MM.1S (cell line): Measurements from ENCODE around the gene ARID3B.

Experiments
- DNase-seq: peaks from one replicate; pipeline ENCODE4 v3.0.0-alpha.2; 2015
- H2AFZ ChIP-seq: fragments of 300-600 bp; sonication (generic); 2 replicates; pipeline ENCODE4 v1.6.0; 2016; ENCODE audit warnings: antibody characterized with exemption, low read length
- H3F3A ChIP-seq: fragments of 300-600 bp; sonication (generic); 2 replicates; pipeline ENCODE4 v1.6.1; 2016; ENCODE audit warnings: mild to moderate bottlenecking, antibody characterized with exemption, low read length, moderate library complexity, mixed read lengths; ENCODE audit not compliant: insufficient read depth
- H3K27ac ChIP-seq: fragments of 300-600 bp; sonication (generic); 2 replicates; pipeline ENCODE4 v1.5.1; 2016; ENCODE audit warnings: mild to moderate bottlenecking, low read length
- H3K27me3 ChIP-seq: fragments of 300-600 bp; sonication (generic); replicated peaks from 2 replicates; pipeline ENCODE4 v1.6.0; 2016; ENCODE audit warnings: low read length; ENCODE audit not compliant: insufficient read depth
- H3K36me3 ChIP-seq: fragments of 300-600 bp; sonication (generic); replicated peaks from 2 replicates; pipeline ENCODE4 v1.6.1; 2016; ENCODE audit warnings: mild to moderate bottlenecking, low read length, mixed read lengths; ENCODE audit not compliant: insufficient read depth
- H3K4me1 ChIP-seq: fragments of 300-600 bp; sonication (generic); 2 replicates; pipeline ENCODE4 v1.6.1; 2016; ENCODE audit warnings: low read length, mixed read lengths
- H3K4me2 ChIP-seq: fragments of 300-600 bp; sonication (generic); 2 replicates; pipeline ENCODE4 v1.6.0; 2016; ENCODE audit warnings: low read depth, low read length
- H3K4me3 ChIP-seq: fragments of 300-600 bp; sonication (generic); 2 replicates; pipeline ENCODE4 v1.5.1; 2016; ENCODE audit warnings: low read length, mixed read lengths
- H3K79me2 ChIP-seq: fragments of 300-600 bp; sonication (generic); 2 replicates; pipeline ENCODE4 v1.6.1; 2016; ENCODE audit warnings: mixed run types, low read length, mixed read lengths
- H3K9ac ChIP-seq: fragments of 300-600 bp; sonication (generic); 2 replicates; pipeline ENCODE4 v1.6.1; 2016; ENCODE audit warnings: low read length, mixed read lengths
- H3K9me2 ChIP-seq: fragments of 300-600 bp; sonication (generic); replicated peaks from 2 replicates; pipeline ENCODE4 v1.6.1; 2016; ENCODE audit warnings: mild to moderate bottlenecking, low read length, mixed read lengths; ENCODE audit not compliant: insufficient read depth
- H3K9me3 ChIP-seq: fragments of 300-600 bp; sonication (generic); replicated peaks from 2 replicates; pipeline ENCODE4 v1.6.1; 2016; ENCODE audit warnings: mild to moderate bottlenecking, low read length, mixed read lengths; ENCODE audit not compliant: insufficient read depth
- H4K20me1 ChIP-seq: fragments of 300-600 bp; sonication (generic); 2 replicates; pipeline ENCODE4 v1.6.1; 2016; ENCODE audit warnings: mild to moderate bottlenecking, low read length, moderate library complexity, mixed read lengths; ENCODE audit not compliant: insufficient read depth
- EZH2 ChIP-seq: fragments of 300-600 bp; sonication (generic); optimal IDR thresholded peaks from 2 replicates; pipeline ENCODE3; 2017; ENCODE audit warnings: low read depth, mild to moderate bottlenecking, antibody characterized with exemption, low read length, mixed read lengths
- EZH2phosphoT487 ChIP-seq: fragments of 300-600 bp; sonication (generic); IDR thresholded peaks from 2 replicates; pipeline ENCODE4 v1.6.1; 2018; ENCODE audit warnings: antibody characterized with exemption, low read length
- TF ChIP-seq, protein P1 (sequence below): fragments of 300-600 bp; sonication (generic); IDR thresholded peaks from 2 replicates; pipeline ENCODE4 v1.5.1; 2016; ENCODE audit warnings: antibody characterized with exemption, low read length, mixed read lengths

Gene ARID3B

DNA sequence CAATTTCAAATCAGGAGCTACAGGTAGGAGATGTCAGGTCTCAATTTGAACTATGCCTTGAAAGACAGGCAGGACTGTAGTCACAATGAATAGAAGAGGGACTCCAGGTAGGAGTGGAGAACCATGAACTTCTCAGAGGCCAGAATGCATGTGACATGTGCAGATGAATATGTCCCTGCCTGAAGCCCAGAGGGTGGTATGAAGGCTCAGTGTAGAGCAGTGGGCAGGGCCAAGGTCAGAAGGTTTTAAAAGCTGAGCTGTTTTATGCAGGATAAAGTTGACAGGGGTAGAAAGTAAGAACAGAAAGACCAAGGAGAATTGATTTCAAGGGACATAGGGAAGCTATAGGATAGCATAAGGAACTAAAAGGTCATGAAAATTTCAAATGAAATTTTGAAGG lies 105.5 kb downstream of the ARID3B start:
- no peak overlapping the region for H2AFZ ChIP-seq
- H3K36me3 ChIP-seq: no peaks in the 10 kb centered on the region
- H3K4me1 ChIP-seq: no peaks in the 10 kb centered on the region
- no peaks in the 10 kb centered on the region for H3K9me3 ChIP-seq
- no peaks in the 10 kb centered on the region for H4K20me1 ChIP-seq
- no peak for DNase-seq
- no peak overlapping the region for H3K4me2 ChIP-seq
- TF ChIP-seq EZH2phosphoT487 (no peak), EZH2 (no peak)
- TF ChIP-seq, protein P1, sequence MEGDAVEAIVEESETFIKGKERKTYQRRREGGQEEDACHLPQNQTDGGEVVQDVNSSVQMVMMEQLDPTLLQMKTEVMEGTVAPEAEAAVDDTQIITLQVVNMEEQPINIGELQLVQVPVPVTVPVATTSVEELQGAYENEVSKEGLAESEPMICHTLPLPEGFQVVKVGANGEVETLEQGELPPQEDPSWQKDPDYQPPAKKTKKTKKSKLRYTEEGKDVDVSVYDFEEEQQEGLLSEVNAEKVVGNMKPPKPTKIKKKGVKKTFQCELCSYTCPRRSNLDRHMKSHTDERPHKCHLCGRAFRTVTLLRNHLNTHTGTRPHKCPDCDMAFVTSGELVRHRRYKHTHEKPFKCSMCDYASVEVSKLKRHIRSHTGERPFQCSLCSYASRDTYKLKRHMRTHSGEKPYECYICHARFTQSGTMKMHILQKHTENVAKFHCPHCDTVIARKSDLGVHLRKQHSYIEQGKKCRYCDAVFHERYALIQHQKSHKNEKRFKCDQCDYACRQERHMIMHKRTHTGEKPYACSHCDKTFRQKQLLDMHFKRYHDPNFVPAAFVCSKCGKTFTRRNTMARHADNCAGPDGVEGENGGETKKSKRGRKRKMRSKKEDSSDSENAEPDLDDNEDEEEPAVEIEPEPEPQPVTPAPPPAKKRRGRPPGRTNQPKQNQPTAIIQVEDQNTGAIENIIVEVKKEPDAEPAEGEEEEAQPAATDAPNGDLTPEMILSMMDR: no peak
- H3K27me3 ChIP-seq: no peaks in the 10 kb centered on the region
- H3F3A ChIP-seq: no peaks in the 10 kb centered on the region
- peaks cover 6% of the 10 kb centered on the region for H3K79me2 ChIP-seq
- no peak overlapping the region for H3K9ac ChIP-seq
- H3K4me3 ChIP-seq: no peak overlapping the region
- no peaks in the 10 kb centered on the region for H3K9me2 ChIP-seq
- no peak overlapping the region for H3K27ac ChIP-seq
